ENCODE data around the gene SIRPD. TPM values are rescaled to one million over a fixed set of nuclear protein-coding genes. Genes with fewer than 3 reads are reported as not detected.
"Not testable (repeated sequence)": the region's sequence is repeated elsewhere in the genome, so short reads cannot be mapped to it uniquely, and the experiment has no call there.

Gene SIRPD
- total RNA-seq, 1 donor from 2014 or later = not detected

DNA sequence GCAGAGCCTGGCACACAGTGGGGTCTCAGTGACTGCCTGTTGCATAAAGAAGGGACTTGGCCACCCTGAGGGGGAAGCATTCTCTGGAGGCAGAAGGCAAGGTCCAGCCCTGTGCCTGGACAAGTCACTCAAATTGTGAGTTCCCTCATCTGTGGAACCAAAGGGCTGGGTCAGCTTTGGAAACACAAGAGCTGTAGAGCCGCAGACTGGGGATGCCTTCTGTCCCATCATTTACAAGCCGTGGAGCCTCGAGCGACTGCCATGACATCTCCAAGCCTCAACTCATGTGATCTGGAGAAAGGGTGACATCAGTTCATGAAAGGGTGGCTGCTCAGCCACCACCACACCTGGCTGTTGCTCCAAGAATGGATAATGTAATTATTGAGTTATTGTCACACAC is 20.4 kb upstream of the SIRPD start:
- Histone ChIP-seq H3K4me1 (no peaks in the 10 kb centered on the region), H3K27me3 (no peaks in the 10 kb centered on the region), H3K9me3 (ENCODE audit: low read depth) (no peaks in the 10 kb centered on the region), H3K27ac (no peak overlapping the region), H3K4me3 (no peak overlapping the region), H4K20me1 (ENCODE audit: low read depth) (no peaks in the 10 kb centered on the region), H3K36me3 (no peaks in the 10 kb centered on the region), H2AFZ (replicated peaks) (no peak overlapping the region), H3K4me2 (no peak overlapping the region), H3F3A (ENCODE audit: low read depth) (no peaks in the 10 kb centered on the region), H3K9ac (no peak overlapping the region), H3K79me2 (ENCODE audit: low read depth) (no peaks in the 10 kb centered on the region)
- no peak overlapping the region for H3K4me3 Mint-ChIP-seq
- TF ChIP-seq EZH2 (IDR thresholded peaks at IDR 0.05) (no peak), EZH2phosphoT487 (IDR thresholded peaks at IDR 0.05) (no peak)
- TF ChIP-seq, protein P1, sequence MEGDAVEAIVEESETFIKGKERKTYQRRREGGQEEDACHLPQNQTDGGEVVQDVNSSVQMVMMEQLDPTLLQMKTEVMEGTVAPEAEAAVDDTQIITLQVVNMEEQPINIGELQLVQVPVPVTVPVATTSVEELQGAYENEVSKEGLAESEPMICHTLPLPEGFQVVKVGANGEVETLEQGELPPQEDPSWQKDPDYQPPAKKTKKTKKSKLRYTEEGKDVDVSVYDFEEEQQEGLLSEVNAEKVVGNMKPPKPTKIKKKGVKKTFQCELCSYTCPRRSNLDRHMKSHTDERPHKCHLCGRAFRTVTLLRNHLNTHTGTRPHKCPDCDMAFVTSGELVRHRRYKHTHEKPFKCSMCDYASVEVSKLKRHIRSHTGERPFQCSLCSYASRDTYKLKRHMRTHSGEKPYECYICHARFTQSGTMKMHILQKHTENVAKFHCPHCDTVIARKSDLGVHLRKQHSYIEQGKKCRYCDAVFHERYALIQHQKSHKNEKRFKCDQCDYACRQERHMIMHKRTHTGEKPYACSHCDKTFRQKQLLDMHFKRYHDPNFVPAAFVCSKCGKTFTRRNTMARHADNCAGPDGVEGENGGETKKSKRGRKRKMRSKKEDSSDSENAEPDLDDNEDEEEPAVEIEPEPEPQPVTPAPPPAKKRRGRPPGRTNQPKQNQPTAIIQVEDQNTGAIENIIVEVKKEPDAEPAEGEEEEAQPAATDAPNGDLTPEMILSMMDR (IDR thresholded peaks at IDR 0.05) = no peak
- no peaks in the 10 kb centered on the region for H3K36me3 Mint-ChIP-seq
- H3K9me3 Mint-ChIP-seq = no peaks in the 10 kb centered on the region
- no peak overlapping the region for H3K27ac Mint-ChIP-seq
- no peaks in the 10 kb centered on the region for H3K4me1 Mint-ChIP-seq
- H3K27me3 Mint-ChIP-seq (ENCODE audit: insufficient read depth, low read depth) = peaks cover 2% of the 10 kb centered on the region
- DNase-seq (ENCODE audit: low spot score) = no peak

DNA sequence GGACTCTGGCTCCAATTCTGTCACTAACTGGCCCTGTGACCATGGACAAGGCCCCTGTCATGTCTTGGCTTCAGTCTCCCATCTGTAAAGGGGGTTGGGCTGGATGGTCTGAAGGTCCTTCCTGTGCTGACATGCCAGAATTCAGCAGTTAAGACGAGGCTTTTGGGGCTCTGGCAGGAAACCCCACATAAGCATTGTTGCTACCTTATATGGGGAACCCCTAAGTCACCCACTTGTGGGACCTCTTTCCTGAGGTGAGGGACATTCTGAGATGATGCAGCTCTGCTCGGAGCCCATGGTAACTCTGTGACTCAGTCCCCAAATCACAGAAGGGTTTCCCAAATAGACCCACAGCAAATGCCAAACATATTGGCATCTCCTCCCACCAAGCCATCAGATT is 19.8 kb upstream of the SIRPD start:
- not testable (repeated sequence) for H3K27me3 ChIP-seq; H3K4me1 Mint-ChIP-seq; H3K27ac ChIP-seq; H3K4me2 ChIP-seq; H3K36me3 ChIP-seq; DNase-seq (ENCODE audit: low spot score); H3K36me3 Mint-ChIP-seq; H3K4me3 Mint-ChIP-seq; H3K79me2 ChIP-seq (ENCODE audit: low read depth); H3K9ac ChIP-seq; H3F3A ChIP-seq (ENCODE audit: low read depth); H2AFZ ChIP-seq (replicated peaks); H3K27me3 Mint-ChIP-seq (ENCODE audit: insufficient read depth, low read depth); H4K20me1 ChIP-seq (ENCODE audit: low read depth); H3K4me1 ChIP-seq; H3K27ac Mint-ChIP-seq; H3K9me3 ChIP-seq (ENCODE audit: low read depth); H3K9me3 Mint-ChIP-seq; H3K4me3 ChIP-seq

DNA sequence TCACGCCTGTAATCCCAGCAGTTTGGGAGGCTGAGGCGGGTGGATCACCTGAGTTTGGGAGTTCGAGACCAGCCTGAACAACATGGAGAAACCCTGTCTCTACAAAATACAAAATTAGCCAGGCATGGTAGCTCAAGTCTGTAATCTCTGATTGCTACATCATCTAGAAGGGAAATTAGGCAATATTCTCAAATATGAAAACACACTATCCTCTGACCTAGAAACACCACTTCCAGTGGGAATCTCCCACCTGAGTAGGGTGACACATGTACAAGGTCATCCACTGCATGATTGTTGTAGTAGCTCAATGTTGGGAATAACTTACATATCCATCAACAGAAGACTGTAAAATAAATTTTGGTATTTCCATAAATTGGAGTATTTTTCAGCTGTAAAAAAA is 19.1 kb upstream of the SIRPD start:
- H3K4me3 Mint-ChIP-seq = no peak overlapping the region

DNA sequence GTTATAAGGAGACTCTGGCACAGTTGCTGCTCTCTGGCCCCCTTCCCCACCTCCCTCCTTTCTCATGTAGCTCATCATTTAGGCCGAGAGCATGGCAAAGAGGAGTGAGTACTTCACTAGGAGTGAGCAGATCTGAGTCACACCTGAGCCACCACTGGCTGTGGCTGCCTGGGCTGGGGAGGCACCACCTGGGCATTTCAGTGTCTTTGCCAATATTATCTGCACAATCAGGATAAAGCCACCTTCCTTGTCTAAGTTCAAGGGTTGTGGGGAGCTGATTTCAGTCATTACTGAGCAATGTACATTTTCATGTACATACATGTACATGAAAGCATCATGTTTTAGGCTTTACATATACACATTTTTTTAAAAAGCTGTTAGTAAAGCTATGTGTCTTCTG is 18.5 kb upstream of the SIRPD start:
- H3K4me1 ChIP-seq; H3K27ac ChIP-seq; DNase-seq (ENCODE audit: low spot score); H3K27ac Mint-ChIP-seq; H3K4me1 Mint-ChIP-seq; H3F3A ChIP-seq (ENCODE audit: low read depth); H3K4me3 Mint-ChIP-seq; H3K9ac ChIP-seq; H3K36me3 ChIP-seq; H3K4me2 ChIP-seq; H3K27me3 Mint-ChIP-seq (ENCODE audit: insufficient read depth, low read depth); H3K9me3 ChIP-seq (ENCODE audit: low read depth); H3K9me3 Mint-ChIP-seq; H3K79me2 ChIP-seq (ENCODE audit: low read depth); H4K20me1 ChIP-seq (ENCODE audit: low read depth); H3K4me3 ChIP-seq; H2AFZ ChIP-seq (replicated peaks); H3K27me3 ChIP-seq; H3K36me3 Mint-ChIP-seq: not testable (repeated sequence)

More for the DNA sequence above, 19.1 kb upstream of the SIRPD start:
- Histone ChIP-seq H3K79me2 (ENCODE audit: low read depth) (no peaks in the 10 kb centered on the region), H3K27me3 (no peaks in the 10 kb centered on the region), H3K9ac (no peak overlapping the region), H3K9me3 (ENCODE audit: low read depth) (no peaks in the 10 kb centered on the region), H3K27ac (no peak overlapping the region), H3K4me3 (no peak overlapping the region), H3K4me1 (no peaks in the 10 kb centered on the region), H3K36me3 (no peaks in the 10 kb centered on the region), H3K4me2 (no peak overlapping the region), H3F3A (ENCODE audit: low read depth) (no peaks in the 10 kb centered on the region), H2AFZ (replicated peaks) (no peak overlapping the region), H4K20me1 (ENCODE audit: low read depth) (no peaks in the 10 kb centered on the region)
- H3K36me3 Mint-ChIP-seq = no peaks in the 10 kb centered on the region
- no peak overlapping the region for H3K27ac Mint-ChIP-seq
- DNase-seq (ENCODE audit: low spot score) = no peak
- H3K4me1 Mint-ChIP-seq = no peaks in the 10 kb centered on the region
- peaks cover 2% of the 10 kb centered on the region for H3K27me3 Mint-ChIP-seq (ENCODE audit: insufficient read depth, low read depth)
- H3K9me3 Mint-ChIP-seq = no peaks in the 10 kb centered on the region
- no peak for TF ChIP-seq EZH2phosphoT487 (IDR thresholded peaks at IDR 0.05)
- TF ChIP-seq, protein P1 (IDR thresholded peaks at IDR 0.05) = no peak

DNA sequence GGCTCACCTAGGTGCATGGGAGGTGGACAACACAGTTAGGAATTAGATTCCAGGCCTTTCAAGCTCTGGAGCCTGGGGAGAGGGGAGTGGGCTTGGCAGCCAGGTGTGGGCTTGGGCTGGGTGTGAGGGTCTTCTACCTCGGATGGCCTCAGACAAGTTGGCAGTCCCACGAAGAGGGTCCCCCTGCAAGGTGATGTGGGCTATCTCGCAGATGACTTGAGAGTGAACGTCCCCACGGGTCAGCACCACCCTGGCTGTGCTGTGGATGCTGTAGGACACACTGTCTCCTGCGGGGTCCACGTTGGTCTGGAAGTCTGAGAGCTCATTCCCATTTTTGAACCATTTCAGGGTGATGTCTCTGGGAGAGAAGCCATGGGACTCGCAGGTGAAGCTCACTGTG is 14.1 kb upstream of the SIRPD start:
- not testable (repeated sequence) for H2AFZ ChIP-seq (replicated peaks); H3K36me3 ChIP-seq; H3K27ac Mint-ChIP-seq; H3F3A ChIP-seq (ENCODE audit: low read depth); H3K27me3 ChIP-seq; H3K9me3 Mint-ChIP-seq; H4K20me1 ChIP-seq (ENCODE audit: low read depth); H3K4me3 ChIP-seq; DNase-seq (ENCODE audit: low spot score); H3K4me1 ChIP-seq; H3K27ac ChIP-seq; H3K9ac ChIP-seq; H3K4me1 Mint-ChIP-seq; H3K79me2 ChIP-seq (ENCODE audit: low read depth); H3K36me3 Mint-ChIP-seq; H3K4me2 ChIP-seq; H3K27me3 Mint-ChIP-seq (ENCODE audit: insufficient read depth, low read depth); H3K9me3 ChIP-seq (ENCODE audit: low read depth); H3K4me3 Mint-ChIP-seq
